ENCODE measurements around the gene TAGAP. TPM values are rescaled to one million over a fixed set of nuclear protein-coding genes. Genes with fewer than 3 reads are reported as not detected.

Gene TAGAP
- total and polyA plus RNA-seq, 10 of the 15 experiments (the other 5 are each of a cell fraction or from before 2014, with no cell fraction given) = 5.3 to 27.4 (median 18.9) TPM

DNA sequence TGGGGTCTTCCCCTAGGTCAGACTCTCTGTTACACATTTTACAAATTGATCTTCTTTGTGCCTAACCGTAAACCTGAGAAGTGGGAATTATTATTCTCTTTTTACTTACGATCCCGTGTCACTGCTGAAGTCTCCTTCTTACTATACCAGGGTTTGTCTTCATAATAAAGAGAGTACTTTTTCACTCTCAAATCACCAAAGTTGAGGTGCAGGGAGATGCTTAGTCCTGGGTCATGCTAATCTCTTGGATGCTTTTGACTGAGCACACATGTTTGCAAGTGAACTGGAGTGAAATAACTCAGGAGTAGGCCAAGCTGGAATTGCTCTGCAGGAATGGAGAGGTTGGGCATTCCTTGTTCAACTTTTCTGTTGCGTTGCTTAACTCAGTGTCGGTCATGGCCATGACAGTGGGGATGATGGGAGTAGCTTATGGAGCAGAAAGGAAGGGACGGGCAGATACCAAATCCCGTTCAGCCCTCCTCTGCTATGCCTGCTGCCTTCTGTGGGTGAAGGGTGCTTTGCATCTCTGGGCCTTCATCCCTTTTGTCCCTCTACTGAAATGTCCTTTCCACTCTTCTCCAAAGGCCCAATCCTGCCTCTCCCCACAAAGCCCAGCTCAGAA, 15.2 kb upstream of the TAGAP start:
- Histone ChIP-seq H2AFZ (ENCODE audit: control insufficient read depth, low read depth, low read length) (no peak overlapping the region), H3K79me2 (ENCODE audit: control insufficient read depth, insufficient read depth, low read length) (no peaks in the 10 kb centered on the region), H3K9me3 (replicated peaks; ENCODE audit: control insufficient read depth, insufficient read depth, low read length) (no peaks in the 10 kb centered on the region; the same call in 2 of the 3 replicates), H3K27me3 (replicated peaks in 1 of 2; ENCODE audit: control insufficient read depth in 2 of 2, insufficient read depth in 2 of 2, low read length in 1 of 2) (peaks cover 0 to 4% of the 10 kb centered on the region in 2 experiments; a peak in 1 of 4 replicates), H4K20me1 (ENCODE audit: control insufficient read depth, insufficient read depth) (no peaks in the 10 kb centered on the region), H3K4me1 (ENCODE audit: control insufficient read depth, insufficient read depth, low read length) (peaks cover 15% of the 10 kb centered on the region), H3K36me3 (ENCODE audit: control insufficient read depth in 2 of 2, insufficient read depth in 2 of 2, low read length in 1 of 2) (no peaks in the 10 kb centered on the region), H3K4me3 (no peak overlapping the region), H3K27ac (ENCODE audit: control insufficient read depth, insufficient read depth) (no peak overlapping the region), H3K9ac (ENCODE audit: control insufficient read depth, insufficient read depth, low read length) (no peak overlapping the region), H3K4me2 (ENCODE audit: control insufficient read depth, insufficient read depth) (no peak overlapping the region)
- no peak for ATAC-seq
- 30% methylated on average over 7 of the region's 7 CpGs for WGBS (ENCODE audit: insufficient coverage, insufficient replicate concordance, low lambda C conversion rate, missing lambda C conversion rate)
- in situ Hi-C loops (cut with MboI) = no loop called here
- POLR2A ChIA-PET = no interaction called here
- TF ChIP-seq SUZ12 (IDR thresholded peaks at IDR 0.05; ENCODE audit: unreplicated experiment) (no peak), NRF1 (conservative IDR thresholded peaks at IDR 0.05; ENCODE audit: low read depth, low read length) (no peak), EGR1 (IDR thresholded peaks at IDR 0.05; ENCODE audit: borderline replicate concordance in 1 of 2, low read depth in 2 of 2, low read length in 2 of 2) (no peak), MYB (IDR thresholded peaks at IDR 0.05; ENCODE audit: borderline replicate concordance, low read depth, low read length) (no peak)
- TF ChIP-seq, protein P1, sequence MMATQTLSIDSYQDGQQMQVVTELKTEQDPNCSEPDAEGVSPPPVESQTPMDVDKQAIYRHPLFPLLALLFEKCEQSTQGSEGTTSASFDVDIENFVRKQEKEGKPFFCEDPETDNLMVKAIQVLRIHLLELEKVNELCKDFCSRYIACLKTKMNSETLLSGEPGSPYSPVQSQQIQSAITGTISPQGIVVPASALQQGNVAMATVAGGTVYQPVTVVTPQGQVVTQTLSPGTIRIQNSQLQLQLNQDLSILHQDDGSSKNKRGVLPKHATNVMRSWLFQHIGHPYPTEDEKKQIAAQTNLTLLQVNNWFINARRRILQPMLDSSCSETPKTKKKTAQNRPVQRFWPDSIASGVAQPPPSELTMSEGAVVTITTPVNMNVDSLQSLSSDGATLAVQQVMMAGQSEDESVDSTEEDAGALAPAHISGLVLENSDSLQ (IDR thresholded peaks at IDR 0.05) = no peak
- no peak for DNase-seq (ENCODE audit: low read depth, low spot score)
- CTCF ChIA-PET = interaction anchor here (1.2 to 1.5 kb wide), 2 partner anchors 44 to 51 kb away, joined by 3 to 4 read pairs; no protein-coding TSS in a partner anchor
- FAIRE-seq = no peak
- SMC1A ChIA-PET (ENCODE audit: uncharacterized antibody, unreplicated experiment) = interaction anchor here (1.1 to 2.1 kb wide), 3 partner anchors 35 to 56 kb away, joined by 3 to 7 read pairs (median 4); no protein-coding TSS in a partner anchor
- RAD21 ChIA-PET (ENCODE audit: unreplicated experiment) = interaction anchor here (1.6 kb wide), 1 partner anchor 16 kb away, joined by 7 read pairs; the partner anchor contains the start of gene TAGAP
- no TSS peak for BruUV-seq (replicated peaks)
- intact Hi-C loops (cut with micrococcal nuclease; ENCODE audit: unreplicated experiment) = no loop called here
